SH-SY5Y (cell line): ENCODE results near the gene PI4K2B.

ENCODE experiments used
- GATA2 ChIP-seq: IDR thresholded peaks from 2 replicates; pipeline ENCODE4 v1.6.1; 2011; ENCODE audit warnings: mild to moderate bottlenecking, low read depth, low read length
- GATA3 ChIP-seq: IDR thresholded peaks from 2 replicates; pipeline ENCODE4 v1.6.1; 2011; ENCODE audit warnings: low read depth, mild to moderate bottlenecking, low read length, moderate library complexity

GRCh38 chr4:25312496-25313200 is 78.8 kb downstream of the PI4K2B start, which contains the start of gene ZCCHC4:
- TF ChIP-seq GATA2 (no peak; the same call in 1 of the 2 replicates), GATA3 (no peak)
